Stimulated activated CD4-positive, alpha-beta T cell treated with anti-CD3 and anti-CD28 coated beads, Interleukin-15, amount 100 ng/mL, for 24 hours (primary cell): Measurements from ENCODE around the gene ADGRG1.
A peak's percentile ranks its signal among the peaks of the same experiment; 100 is the strongest.

Experiments used
- DNase-seq: peaks from one replicate; pipeline ENCODE4 v3.0.0-alpha.2; 2020

The ADGRG1 gene

DNA sequence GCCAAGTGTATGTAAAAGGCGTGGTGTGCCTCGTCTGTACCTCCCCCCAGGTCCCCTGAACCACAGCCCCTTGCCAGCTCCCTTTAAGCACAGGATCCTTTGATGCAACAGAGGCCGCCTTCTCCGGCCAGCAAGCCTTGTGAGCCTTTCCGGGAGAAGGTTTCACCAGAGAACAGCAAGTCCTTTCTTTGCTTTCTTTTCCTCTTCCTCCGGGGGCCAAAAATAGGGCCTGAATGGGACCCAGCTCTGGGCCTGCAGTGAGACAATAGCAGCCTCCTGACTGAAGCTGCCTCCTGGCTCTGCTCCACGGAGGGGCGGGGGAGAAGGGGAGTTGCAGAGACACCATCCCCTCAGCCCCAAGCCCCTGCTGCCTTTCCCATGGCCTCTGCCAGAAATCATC is 9.0 kb downstream of the ADGRG1 start:
- DNase-seq: no peak

DNA sequence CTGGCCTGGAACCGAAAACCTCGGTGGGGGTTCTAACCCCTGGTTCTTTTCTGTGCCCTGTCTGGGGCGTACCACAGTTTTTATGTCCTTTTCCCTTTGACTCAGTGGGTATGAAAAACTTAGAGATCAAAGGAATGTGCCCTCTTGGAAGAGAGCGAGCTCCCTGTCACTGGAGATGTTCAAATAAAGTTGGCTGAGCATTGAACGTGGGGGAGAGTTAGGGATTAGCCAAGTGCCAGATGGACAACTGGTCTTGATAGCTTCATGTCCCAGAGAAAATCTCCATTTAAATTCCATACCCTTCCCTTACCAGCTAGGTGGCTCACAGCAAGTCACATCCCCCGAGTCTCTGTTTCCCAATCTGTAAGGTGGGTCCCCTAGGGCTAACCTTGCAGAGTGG is 9.5 kb downstream of the ADGRG1 start:
- DNase-seq: no peak

DNA sequence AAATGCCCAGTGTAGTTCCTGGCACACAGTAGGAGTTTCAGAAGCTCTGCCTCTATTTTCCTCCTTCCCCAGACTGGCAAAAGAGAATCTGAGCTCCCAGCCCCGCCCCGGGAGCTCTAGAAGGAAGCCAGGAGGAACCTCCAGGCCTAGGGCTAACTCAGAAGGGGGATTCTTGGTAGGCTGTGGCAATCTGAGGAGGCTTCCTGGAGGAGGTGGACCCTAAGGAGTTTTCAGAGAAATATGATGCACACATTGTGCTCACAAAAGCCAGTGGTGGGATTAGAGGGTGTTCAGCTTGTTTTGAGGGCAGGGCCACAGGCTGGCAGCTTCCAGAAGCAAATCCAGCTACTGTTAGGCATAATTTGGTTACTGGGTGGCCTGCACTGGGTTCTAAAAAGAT is 10.0 kb downstream of the ADGRG1 start:
- no peak for DNase-seq

DNA sequence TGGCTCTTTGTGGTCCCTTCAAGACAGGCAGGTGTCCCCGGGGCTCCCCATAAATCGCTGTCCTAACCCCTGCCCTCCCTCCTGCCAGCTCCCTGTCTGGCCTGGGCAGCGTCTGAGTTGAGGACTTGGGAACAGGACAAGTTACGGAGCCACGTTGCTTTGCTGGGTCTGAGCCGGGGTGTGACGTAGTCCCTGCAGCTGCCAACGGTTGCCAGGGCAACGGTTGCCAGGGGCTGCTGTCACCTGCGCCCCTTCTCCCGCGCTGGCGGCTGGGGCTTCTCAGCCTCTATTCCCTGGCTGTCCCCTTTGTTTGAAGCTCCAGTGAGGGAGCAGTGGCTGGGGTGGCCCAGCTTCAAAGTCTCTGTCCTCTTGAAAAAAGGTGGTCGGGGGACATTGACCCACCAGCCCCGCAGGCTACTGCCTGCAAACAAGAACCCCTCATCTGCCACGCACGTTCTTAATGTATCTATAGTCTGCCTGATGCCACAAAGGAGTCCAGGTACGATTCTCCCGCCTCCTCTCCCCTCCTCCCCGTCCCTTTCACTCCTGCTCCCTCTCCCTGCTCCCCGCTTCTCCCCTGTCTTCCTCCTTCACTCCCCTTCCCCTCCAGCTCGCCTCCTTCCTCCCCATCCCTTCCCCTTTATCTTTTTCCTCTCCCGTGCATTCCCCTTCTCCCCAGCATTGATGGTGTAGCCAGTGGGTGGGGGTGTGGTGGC is 10.9 kb downstream of the ADGRG1 start:
- DNase-seq: peak; percentile 24

DNA sequence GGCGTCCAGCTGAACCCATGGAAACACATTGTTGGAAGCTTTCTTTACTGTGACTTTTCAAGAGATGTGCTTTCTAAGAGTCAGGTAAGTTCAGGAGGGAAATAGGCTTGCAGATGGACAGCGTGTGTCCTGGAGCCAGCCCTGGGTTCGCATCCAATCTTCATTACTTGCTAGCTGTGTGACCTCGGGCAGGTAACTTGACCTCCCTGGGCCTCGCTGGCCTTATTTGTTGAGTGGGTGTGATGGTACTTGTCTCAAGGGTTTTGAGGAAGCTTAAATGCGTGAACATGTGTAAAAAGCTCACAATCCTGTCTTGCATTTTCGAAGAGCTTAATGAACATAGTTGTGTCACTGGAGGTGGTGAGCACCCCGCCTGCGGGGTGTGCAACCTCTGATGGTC is 11.8 kb downstream of the ADGRG1 start:
- DNase-seq: no peak

DNA sequence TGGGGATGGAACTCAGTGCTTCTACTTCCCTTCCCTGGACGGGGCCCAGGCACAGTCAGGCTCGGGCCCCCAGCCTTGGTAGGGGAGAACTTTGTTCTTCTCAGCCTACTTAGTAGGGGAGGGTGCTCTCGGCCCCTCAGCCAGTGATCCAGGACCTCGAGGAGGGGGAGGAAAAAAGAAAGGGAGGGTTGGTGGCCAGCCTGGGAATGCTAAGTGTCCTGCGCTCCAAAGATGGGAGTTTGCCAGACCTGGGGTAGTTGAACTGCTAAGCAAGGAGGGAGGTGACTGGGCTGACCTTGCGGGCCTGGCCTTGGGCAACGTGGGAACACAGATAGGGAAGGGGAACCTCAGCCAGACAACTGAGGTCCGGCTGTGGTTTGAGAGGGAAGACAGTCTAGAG is 12.2 kb downstream of the ADGRG1 start:
- DNase-seq: no peak

DNA sequence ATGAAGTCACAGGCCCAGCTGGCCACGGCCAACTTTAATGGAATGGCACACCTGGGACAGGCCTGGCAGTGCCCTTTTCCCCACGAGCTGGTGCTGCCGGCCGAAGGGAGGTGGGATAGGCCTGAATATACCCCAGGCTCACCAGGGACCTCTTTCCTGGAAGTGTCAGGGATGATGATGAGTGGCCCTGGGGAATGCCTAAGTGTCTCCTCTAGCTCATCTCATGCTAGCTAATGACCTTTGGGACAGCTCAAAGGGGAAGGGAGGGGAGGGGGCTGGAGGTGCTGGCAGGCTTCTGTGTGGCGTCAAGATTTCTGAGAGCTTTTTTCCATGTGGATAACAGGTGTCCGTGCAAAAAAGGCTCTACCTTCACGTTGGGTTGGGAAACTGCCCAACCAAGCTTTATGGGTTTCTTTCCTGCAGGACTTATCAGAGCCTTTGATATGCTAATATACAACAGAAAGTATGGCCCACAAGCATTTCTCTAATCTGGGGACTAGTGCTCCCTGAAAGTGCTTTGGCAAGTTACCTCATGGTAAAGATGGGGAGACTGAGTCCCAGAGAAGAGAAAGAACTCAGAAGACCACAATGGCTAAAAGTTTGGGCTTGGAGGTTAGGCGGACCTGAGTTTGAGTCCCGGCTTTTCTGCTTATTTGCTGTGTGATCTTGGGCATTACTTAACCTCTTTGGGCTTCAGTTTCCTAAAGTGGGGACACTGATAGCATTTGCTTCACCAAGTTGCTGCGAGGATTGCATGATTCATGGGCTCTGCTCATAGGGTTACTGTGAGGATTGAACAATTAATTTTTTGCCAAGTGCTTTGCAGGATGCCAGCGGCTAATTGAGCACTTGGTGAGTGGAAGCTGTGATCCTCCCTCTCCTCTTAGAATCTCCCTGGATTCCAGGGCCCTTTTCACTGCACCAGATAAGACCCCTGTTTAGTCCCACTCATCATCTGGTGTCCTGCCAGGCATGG is 14.0 kb downstream of the ADGRG1 start:
- DNase-seq: no peak

DNA sequence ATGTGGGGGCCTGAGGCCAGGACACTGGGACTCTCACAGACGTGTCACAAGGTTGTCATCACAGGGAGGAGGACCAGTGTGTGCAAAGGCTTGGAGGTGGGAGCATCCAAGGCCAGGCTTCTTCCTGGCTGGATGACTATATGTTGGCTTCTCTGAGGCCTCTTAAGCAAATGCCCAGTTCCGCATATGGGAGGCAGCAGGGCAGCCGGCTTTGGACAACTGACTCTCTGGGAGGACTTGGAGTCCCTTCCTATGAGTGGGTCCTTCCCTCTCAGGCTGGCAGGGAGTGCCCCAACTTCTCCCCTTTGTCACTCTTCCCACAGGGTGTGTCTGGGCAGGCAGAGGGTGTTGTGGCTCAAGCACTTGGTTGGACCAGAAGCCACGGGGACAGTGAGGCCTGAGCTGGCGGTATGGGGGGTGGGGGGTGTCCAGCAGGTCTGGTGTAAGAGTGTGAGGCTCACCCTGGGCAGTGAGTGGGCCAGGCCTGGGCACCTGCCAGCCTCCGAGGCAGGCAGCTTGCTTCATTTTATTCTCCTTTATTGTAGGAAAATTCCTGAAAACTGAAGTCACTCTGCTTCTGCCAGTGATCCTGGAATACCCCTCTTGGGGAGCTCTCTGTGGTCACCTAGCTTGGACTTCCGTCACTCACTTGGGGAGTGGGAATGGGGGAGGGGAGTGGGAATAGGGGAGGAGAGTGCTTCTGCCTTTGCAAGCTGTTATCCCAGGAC is 14.9 kb downstream of the ADGRG1 start:
- no peak for DNase-seq

DNA sequence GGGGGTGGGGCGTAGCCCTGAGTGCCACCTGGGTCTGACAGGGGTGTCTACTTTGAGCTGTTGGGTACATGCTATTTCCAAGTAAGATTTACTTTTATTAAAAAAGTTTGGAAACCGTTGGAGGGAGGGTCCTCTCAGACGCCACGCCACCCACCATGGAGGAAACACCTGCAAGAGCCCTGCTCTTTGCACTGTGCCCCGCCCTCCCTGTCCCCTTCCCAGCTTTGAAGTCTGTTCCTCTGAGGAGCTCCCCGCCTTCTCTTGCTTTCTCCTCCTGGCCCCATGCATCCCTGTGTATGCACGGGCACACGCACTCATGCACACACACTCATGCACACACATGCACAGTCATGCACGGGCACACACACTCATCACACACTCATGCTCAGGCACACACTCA is 15.5 kb downstream of the ADGRG1 start:
- no peak for DNase-seq

DNA sequence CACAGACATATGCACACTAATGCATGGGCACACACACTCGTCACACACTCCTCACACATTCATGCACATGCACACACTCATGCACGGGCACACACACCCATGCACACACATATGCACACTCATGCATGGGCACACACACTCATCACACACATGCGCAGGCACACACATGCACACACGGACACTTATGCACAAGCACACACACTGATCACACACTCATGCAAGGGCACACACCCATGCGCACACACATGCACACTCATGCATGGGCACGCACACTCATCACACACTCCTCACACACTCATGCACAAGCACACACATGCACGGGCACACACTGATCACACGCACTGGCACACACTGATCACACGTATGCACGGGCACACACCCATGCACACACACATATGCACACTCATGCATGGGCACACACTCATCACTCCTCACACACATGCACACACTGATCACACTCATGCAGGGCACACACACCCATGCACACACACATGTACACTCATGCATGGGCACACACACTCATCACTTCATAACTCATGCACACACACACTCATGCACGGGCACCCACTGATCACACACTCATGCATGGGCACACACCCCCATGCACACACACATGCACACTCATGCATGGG is 16.1 kb downstream of the ADGRG1 start:
- DNase-seq: no peak

DNA sequence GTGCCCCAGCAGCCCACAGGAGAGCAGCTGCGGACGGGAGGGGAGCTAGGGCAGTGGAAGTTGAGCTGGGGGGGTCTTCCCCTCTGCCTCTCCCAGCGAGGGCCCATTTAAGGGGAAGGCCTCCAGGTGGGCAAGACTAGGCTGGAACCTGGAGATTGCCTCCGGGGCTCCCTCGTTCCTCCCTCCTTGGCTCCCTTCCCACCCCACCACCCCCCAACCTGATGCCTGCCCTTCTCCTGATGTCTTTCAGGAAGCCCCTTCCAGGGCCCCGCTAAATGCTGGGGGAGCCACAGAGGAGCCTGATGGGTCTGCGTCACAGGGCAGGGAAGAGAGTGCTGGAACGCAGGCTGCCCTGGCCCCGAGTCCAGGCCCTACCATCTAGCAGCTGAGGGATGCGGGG is 16.7 kb downstream of the ADGRG1 start:
- DNase-seq: no peak

DNA sequence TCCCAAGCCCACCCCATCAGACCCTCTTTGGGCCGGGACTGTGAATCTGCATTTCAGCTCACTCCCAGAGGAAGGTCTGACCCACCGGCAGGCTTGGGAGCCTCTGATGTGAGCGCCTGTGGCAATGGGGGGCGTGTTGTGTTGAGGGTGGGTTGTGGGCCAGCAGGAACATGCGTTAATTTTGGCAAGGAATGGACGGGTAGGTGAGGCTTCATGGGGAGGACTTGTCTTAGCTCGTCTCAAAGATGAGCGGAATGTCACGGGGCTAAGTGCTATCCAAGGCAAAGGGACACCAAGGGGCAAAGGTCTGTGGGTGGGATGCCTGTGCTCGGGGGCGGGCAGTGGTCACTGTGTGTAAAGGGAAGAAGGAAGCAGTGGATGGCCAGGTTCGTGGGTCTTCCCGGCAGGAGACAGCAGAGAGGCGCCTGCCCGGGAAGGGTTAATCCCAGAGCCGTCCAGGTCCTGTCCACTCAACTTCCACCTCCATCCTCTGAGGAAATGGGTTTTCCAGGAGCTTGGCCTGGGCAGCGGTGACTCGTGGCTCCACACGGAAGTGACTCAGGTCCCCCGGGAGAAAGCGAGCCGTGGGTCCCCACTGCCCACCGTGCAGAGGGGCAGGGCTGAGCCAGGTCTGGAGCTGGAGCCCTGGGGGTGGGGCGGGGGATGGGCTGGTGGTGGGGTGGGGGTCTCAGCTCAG is 17.4 kb downstream of the ADGRG1 start:
- DNase-seq: no peak

DNA sequence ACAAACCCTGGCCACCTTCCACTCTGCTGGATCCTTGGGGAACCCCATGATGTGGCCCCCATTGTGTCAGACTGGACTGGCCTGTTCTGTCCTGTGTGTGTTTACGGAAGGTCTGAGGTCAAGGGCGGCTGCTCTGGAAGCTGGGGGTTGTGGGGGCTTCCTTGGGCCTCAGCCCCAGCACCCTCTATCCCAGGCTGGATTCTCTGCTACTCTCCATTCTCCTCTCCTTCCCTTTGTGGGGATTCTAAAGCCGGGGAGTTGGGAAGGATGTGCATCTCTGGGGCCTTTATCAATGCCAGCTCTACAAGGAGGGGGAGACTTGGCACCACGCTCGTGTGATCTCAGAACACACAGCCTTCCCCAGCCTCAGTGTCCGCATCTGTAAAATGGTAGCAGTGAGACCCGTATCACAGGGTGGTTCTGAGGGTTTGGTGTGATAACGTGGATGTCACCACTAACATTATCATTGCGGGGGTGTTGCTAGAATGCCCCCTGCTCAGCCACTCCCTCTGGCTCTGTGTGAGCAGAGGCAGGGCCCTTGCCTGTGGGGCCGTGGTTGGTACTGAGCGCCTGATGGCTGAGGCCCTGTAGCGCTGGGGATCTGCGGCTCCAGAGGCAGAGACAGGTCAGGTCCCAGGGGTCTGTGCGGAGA is 18.1 kb downstream of the ADGRG1 start:
- no peak for DNase-seq

DNA sequence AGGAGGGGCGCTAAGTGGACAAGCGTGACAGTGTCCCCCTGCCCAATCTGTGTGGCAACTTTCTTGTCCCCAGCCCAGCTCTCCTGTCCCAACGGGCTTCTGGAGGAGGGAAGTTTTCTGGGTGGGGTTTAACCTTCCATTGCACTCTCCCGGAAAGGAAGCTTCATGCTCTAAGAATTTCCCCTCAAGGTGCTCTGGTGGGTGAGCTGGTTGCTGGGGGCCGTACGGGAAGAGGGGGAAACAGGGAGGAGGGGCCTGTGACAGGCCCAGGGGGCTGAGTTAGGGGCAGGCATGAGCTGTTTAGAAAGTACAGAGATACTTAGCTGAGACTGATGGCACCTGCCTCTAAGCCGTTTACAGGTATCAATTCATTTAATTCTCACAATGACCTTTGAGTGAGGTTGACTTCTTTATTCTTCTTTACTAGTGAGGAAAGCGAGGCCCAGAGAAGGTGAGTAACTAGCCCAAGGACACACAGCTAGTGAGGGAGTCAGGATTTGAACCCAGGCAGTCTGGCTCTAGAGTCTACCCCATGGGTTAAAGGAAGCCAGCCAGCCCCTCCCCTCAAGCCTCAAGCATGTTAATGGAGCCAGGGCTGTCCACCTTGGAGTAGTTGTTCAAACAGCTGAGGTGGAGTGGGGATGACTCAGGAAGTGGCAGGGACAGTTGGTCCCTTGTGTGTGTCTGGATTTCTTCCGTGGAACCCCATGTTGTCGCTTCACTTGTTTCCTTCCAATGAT is 18.9 kb downstream of the ADGRG1 start:
- DNase-seq: no peak

DNA sequence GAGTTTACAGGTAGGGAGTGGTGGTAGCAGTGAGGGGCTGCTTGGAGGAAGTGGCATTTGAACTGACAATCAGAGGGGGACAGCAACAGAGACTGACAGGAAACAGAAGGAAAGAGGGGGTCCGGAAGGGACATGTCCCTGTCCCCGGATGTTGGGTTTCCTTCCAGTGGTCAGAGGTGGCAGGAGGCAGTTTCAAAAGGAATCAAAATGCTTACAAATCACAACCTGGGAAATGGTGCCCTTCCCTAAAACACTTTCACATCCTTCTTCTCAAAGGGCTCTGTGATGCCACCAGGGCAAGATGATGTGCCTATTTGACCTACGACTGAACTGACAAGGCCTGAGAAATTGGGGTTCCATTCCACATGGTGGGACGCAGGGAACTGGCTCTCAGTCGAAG is 19.7 kb downstream of the ADGRG1 start:
- DNase-seq: no peak

DNA sequence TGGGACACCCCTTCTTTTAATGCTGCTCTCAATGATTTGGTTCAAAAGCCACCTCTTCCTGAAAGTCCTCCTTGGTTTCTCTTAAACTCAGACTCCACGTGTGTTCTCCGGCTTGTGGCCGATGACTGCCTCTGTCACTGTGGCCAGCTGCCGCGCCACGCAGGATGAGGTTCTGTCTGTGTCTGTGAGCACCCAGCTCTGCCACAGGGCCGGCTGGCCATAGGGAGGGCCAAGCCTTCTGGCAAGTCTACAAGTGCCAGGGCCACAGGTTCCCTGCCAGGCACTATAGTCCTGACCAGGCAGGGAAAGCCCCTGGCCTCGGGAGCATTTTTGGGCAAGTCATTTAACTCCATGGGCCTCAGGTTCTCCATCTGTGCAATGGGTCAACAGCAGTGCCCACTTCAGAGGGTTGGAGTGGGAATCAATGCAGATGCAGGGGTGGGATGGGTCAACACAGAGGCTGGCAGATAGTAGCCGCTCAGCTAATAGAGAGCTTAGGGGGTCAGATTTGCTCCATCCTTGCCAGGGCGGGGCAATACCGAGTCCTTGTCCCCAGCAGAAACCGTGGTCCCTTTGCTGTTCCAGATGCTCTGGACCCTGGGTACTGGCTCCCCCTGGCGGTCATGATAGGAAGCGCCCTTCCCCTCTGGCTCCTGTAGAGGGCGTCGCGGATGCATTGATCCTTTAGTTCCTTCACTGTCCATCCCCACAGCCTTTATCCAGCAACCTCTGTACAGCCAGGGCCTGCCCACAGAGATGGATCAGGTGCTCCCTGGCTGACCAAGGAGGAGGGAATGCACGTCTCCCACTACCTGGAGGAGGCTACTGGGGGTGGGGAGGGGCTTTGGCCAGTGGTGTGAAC is 20.4 kb downstream of the ADGRG1 start:
- peak; percentile 86 for DNase-seq

DNA sequence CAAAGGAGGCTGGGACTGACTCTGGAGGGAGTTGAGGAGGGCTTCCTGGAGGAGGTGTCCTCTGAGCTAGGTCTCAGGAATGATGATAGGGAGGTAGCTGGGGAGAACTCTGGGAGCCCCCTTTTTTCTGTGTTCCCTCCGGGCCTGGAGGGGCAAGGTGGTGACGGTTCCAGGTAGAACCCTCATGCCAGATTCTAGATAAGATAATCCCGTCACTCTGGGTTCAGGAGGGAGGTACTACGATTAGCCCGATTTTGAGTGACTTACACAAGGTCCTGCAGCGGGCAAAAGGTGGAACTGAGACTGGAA is 21.0 kb downstream of the ADGRG1 start:
- no peak for DNase-seq

DNA sequence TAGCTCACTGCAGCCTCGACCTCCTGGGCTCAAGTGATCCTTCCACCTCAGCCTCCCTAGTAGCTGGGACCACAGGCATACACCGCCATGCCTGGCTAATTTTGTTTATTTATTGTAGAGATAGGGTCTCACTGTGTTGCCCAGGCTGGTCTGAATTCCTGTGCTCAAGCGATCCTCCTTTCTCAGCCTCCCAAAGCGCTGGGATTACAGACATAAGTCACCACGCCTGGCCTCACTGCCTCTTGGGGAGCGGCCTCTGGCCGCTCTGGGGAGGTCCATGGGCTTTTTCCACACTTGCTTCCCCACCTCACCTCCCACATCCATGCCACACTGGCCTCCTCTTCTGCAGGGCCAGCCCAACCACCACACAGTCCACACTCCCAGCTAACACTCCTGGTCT is 21.4 kb downstream of the ADGRG1 start:
- DNase-seq: no peak

DNA sequence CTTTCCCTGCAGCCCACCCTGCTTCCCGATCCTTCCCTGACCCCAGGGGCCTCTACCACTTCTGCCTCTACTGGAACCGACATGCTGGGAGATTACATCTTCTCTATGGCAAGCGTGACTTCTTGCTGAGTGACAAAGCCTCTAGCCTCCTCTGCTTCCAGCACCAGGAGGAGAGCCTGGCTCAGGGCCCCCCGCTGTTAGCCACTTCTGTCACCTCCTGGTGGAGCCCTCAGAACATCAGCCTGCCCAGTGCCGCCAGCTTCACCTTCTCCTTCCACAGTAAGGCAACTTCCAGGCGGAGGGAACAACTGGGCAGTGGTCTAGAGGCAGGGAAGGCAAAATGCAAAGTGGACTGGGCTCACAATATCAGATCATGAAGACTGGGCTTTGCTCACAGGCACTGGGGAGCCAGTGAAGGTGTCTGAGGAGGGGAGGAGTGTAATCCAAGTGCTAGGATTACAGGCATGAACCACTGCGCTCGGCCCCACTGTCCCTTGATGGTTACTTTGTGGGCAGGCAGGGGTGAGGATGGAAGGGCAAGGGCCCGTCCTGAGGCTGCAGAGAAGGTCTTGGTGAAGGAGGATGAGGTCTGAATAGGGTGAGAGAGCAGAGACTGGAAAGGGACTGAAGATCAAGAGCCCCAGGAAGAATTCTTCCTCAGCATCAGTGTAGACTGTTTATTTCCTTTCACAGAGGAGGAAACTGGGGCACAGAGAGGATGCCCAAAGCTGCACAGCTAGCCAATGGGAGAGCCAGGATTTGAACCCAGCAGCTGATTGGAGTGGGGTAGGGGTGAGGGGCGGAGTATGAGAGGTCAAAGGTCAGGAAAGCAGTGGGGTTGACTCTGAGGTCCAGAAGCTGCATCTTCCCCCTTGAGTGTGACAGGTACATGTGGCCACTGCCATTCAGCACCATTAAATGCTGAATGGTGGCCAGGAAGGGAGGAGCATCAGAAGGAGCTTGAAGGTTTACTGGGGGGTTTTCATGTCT is 23.2 kb downstream of the ADGRG1 start:
- DNase-seq: peak; percentile 17
